Measurements from ENCODE around the gene DNAJB2.
"Not testable (repeated sequence)": the region's sequence is repeated elsewhere in the genome, so short reads cannot be mapped to it uniquely, and the experiment has no call there.

Gene DNAJB2

DNA sequence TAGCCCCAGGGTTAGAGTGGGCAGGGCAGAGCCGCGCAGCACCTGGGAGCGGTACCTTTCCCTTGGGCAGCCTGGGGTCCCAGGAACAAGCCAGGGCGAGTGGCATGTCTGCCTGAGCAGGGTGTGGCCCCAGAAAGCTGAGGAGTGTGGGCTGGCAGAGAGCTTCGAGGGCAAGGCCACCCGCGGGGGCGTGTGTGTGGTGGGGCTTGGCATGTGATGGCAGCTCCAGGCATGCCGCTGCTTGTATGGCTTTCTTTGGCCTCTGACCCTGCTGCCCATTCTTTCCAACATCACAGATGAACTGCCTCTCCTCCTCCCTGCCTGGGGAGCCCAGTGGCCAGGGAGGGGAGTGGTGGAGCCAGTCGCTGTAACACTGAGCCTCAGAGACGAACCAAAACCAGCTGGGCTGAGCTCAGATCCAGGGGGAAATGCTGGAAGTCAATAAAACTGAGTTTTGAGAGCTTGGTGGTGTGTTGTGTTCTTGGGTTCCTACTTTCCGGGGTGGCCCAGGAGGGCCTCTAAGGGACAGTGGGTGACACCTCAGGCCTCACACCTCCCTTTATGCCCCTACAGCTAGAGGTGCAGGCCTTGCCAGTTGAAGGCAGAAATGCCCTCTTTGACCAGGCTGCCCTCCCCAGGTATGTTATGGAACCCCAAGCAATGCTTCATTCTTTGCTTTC is 7.4 kb downstream of the DNAJB2 start:
- no peak for DNase-seq

DNA sequence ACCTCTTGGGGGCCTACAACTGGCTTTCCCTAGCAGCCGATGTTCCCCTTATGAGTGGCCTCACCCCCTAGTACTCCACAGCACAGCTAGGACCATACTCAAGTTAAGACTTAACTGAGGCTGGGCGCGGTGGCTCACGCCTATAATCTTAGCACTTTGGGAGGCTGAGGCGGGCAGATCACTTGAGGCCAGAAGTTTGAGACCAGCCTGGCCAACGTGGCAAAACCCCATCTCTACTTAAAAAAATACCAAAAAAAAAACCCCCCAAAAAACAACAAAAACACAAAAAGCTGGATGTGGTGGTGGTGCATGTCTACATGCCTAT is 7.9 kb downstream of the DNAJB2 start:
- DNase-seq: not testable (repeated sequence)

DNA sequence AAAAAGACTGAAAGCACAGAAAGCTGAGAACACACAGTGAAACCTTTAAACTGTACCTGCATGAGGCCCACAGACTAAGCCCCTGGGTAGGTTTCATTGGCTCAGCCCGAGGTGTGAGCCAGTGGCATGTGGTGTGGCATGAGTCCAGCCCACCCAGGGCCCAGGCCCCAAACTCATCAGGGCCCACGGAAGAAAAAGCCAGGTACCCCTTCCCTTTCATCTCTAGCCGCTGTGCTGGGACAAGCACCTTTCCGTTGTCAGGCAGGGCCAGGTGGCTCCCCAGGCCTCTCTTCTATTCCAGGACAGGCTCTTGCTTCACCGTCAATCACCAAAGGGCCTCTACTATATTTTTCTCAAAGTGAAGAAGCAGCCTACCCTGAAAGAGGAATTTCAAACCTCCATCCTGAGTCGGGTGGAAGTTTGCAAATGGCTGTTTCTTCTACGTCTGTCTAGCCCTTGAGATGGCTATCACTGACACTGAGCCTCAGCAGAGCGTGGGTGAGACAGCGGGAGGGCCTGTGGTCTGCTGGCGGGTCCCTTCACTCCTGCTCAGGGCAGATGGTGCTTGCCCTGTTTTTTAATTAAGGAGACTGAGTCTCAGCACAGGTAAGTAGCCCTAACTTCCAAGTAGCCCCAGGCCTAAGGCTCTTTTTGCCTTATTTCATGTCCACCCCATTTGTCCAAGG is 8.6 kb downstream of the DNAJB2 start:
- no peak for DNase-seq

DNA sequence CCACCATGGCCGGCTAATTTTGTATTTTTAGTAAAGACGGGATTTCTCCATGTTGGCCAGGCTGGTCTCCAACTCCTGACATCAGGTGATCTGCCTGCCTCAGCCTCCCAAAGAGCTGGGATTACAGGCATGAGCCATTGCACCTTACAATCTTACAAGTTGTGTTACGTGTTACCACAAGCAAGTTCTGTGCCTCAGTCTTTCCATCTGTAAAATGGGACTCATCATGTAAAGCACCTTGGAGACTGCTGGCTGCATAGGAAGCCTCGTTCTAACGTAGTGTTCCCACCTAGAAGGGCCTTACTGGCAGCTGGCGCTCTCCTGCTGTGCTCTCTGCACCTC is 10.0 kb downstream of the DNAJB2 start:
- DNase-seq: no peak

DNA sequence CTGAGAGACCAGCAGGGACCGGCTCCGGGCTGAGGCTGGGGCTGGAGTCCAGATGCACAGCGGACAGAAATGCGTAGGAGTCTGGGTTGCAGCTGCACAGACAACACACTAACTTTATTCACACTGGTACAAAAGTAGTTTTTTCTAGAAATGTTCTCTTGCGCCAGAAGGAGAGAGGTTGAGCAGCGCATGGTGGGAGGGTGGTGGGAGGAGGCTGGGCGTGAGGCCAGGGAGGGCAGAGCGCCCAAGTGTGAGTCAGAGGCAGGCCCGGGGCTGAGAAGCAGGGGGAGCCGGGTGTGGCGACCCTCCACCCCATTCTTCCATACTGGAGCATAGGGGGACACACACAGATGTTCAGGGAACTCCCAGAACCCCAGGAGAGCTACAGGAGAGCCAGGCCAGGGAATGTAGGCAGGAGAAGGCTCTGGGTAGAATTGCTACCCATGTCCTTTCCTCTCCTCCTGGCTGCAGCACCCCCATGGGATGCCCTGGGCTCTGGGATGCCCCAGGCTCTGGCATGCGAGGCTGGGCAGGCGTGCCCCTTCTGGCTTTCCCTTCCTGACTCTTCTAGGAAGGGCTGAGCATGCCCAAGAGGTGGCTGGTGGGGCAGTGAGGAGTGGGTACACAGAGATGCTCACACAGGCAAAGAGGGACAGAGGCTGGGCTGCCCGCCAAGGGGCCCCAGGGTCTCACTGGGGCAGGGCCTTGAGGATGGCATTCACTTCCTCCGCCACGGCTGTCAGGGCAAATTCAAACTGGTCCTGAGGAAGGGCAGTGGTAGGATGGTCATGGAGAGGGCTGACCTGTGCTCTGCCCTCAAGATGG is 10.6 kb downstream of the DNAJB2 start:
- DNase-seq: no peak

DNA sequence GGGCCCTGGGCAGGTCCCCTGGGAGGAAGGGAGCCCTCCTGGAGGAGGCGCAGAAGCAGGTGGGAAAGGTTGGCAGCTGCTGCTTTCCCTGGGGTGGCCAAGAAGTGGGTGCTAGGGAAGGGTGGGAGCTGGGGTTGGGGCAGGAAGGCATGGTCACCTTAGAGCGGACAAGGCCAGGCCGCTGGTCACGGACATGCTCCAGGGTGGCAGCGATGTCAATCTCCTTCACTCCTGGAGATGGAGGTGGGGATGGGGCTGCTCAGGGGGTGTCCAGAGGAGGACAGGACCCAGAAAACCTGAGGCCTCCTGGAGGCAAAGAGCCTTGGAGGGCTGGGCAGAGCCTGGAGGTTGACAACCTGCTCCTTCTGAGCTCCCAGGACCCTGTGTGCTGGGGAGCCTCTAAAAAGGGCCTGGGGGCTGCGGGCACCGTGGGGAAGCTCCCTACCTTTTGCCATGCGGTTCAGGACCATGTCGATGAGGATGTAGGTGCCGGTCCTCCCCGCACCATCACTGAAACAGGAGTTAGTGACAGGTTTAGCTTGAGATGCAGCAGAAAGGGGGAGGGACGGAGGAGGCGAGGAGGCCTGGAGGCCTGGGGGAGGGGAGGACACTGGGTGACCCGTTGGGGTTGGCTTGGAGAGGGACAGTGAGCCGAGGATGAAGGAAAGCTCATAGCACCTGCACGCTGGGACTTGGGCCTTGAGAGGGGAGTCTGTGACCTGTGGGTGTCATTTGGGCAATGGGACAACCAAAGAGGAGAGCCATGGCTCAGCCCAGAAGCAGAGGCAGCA is 11.4 kb downstream of the DNAJB2 start:
- no peak for DNase-seq

DNA sequence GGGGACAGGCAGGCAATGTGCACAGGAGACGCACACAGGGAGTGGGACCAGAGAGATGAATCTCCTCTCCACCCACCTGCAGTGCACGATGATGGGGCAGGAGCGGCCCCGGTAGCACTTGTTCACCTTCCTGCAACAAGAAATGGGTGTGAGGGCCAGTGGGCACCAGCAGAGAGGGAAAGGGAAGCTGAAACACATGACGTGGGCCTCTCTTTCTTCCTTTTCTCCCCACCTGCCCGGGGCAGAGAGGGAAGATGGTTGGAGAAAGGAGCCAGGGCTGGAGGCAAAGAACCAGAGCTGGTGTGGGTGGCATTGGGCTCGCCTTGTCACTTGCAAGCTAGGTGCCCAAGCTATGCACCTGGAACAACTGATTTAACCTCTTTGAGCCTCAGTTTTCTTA is 12.2 kb downstream of the DNAJB2 start:
- no peak for DNase-seq

DNA sequence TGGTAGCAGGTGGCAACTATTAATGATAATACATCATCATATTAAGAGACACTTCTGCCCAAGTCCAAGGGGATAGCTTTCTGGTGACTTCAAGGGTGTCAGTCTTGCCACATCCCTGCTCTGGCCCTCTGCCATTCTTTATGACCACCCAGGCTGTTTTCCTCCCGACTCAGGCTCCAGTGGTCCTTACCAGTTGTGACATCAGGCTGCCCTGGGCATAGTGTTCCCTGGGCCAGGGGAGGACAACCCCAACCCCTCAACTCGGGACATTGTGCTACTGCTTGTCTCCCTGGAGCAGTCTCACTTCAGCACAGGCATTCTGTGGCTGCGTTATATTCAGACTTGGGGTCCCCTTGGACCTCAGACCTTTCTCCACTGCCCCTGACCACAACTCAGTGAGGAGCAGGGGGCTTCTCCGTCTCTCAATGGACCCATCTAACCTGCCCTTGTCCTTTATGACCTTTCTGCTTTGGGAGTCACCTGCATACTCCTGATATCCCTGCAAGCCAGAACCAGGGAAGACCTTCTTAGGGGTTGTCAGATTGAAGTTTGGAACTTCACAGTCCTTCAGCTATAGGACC is 12.8 kb downstream of the DNAJB2 start:
- no peak for DNase-seq

DNA sequence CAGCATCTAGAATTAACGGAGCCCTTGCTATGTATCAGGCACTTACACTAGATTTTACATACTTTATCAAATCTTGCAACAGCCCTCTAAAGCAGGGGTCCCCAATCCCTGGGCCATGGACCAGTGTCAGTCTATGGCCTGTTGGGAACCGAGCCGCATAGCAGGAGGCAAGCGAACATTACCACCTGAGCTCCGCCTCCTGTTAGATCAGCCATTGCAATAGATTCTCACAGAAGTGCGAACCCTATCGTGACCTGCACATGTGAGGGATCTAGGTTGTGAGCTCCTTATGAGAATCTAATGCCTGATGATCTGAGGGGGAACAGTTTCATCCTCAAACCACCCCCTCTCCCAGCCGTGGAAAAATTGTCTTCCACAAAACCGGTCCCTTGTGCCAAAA is 13.4 kb downstream of the DNAJB2 start:
- no peak for DNase-seq

DNA sequence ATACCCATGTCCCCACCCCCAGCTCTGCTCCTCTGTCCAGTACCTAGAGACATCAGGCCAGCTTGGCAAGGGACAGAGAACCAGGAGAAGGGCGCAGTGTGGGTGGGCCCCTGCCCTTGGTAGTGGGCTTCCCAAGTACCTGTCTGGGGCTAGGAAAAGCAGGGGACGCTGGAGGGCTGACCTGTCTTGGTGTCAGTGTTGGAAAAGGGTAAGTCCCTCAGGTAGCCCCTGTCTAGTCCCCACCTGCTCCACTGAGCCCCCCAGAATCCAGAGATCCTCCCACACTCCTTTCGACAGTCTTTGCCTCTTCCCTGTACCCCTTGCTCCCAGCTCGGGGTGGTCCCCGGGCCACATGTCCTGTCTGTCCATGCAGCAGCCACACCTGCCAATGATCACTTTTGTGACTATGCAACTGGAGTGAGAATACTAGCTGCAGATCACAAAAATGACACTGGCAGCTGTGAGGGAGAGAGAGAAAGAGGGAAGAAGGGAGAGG is 14.6 kb downstream of the DNAJB2 start:
- DNase-seq: no peak

DNA sequence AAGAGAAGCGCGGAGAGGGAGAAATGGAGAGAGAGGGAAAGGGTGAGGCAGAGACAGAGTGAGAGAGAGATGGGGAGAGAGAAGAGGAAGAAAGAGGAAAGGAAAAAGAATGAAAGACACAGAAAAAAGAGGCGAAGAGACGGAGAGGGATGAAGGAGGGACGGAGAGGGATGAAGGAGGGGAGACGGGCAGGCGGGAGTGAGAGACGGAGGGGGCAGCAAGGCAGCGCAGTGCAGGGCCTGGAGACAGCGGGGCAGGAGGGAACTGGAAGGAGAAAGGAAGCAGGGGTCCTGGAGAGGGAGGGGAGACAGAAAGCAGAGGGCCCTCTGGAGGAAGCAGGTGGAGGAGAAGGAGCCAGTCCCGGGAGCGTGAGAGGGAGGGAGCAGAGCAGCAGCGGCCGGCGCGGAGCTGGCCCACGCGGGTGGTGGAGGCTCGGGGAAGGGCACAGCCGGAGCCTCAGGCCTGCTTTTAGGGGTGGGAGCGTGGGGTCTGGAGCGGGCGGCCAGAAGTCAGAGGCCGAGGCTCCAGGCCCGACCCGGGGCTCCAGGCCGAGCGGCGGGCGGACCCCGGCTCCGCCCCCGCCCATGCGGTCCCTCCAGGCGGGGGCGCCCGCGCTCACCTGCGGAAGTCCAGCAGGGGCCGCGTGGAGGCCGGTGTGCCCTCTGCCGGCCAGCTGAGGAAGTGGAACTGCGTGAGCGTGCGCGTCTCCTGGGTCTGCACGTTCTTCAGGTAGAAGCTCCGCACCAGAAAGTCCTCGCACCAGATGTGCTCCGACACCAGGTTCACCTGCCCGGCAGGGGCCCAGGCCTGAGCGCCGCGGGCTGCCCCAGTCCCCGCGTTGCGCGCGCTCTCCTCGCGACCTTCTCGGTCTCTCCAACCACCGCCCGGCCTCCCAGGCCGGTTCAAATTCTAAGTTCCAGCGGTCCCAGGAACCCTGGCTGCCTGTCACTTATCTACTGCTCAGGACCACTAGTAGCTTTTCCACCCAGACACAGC is 15.5 kb downstream of the DNAJB2 start:
- DNase-seq: peak; percentile 93

DNA sequence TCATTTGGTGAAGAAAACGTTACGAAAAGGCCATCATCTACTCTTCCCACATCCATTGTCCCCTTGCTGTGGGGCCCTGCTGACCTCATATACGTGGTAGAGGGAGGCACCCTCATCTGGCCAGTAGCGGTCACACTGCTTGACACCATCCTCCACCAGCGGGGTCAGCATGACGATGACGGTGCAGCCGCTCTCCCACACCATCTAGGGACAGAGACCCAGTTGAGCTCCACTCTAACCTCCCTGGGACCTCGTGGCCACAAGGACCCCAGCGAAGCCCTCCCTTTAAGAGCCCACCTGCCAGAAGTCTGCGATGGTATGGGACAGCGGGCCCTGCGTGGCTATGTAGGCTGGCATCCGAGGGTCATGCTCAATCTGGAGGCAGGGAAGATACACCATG is 17.0 kb downstream of the DNAJB2 start:
- DNase-seq: no peak

DNA sequence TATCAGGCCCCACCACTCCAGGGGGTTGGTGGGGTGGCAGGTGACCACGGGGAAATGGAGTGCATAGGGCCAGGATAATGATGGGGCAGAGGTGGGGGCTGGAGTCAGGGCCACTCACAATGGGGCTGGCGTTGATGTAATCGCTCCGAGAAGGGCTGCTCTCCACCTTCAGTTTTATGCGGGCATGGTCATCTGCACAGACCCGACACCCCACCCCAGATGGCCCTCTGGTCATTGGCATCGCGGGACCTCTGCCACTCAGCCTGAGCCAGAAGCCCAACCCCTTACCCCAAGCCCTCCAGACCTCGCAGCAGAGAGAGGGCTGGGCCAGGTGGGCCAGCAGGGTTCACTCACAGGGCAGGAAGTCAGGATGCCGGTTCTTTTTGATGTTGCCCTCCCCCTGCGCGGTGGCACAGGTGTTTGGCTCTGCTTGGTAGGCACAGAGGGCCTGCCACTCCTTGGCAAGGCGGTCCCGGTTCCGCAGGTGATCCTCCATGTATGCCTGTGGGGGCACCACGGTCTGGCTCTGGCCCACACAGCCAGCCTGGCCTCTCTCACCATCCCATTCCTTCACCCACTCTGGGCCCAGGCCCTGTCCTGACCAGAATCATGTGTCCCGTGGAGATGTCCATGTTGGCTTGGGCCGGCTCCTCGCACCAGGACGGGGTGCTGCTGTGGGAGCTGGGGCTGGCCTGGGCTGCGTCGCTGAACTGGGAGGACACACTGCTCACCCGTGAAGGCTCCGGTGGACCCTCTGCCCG is 17.6 kb downstream of the DNAJB2 start:
- no peak for DNase-seq

DNA sequence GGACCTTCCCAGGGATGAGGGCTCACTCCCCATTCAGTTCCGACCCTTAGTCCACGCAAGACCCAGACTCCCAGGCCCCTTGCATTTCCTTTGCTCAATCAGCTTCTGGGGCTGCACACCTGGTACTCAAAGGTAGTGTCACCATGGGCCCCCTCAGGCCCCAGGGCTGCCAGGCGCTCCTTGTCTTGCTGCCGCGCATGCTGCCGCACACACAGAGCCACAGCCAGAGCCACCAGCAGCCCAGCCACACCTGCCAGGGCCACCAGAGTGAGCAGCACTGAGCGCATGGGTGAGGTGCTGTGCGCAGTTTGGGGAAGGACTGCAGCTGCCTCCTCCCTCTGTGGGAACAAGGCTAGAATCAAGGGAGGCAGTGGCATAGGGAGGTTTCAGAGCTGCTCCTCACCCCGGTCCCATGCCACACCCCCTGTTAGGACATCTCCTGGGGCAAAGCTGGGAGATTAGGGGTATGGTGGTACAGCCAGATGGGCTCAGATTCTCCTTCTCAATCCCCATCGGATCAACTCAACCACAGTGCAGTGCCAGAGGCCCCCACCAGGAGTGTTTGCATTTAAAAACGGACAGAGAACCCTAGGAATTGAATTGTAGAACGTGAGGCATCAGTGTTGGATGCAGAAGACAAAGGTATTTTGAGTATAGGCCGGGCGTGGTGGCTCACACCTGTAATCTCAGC is 18.7 kb downstream of the DNAJB2 start:
- no peak for DNase-seq

DNA sequence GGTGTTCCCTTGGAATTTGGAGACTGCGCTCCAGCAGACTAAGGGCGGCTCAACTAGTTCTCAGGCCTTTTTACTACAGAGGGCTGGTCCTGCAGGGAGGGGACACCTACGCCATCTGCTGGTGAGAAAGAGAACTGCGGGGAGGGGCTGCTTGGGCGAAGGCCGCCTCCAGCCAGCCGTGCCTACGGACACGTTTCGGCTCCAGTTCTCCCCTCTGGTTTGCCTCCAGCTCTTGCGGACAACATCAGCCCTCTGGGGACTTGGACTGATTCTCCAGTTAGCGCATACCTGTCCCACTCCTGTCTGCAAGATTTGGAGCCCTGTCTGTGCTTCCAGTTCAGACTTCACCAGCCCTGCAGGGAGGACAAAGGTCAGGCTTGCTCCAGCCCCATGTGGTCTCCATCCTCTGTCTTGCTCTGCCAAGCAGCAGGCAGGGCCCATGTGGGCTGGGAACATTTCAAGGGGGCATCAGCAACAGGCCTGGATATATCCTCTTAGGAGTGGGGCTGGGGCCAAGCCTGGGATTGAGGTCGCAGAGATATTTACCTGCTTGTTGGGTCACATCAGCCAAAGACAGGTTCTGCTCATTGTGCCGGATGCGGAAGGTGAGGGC is 19.7 kb downstream of the DNAJB2 start:
- DNase-seq: peak; percentile 88

DNA sequence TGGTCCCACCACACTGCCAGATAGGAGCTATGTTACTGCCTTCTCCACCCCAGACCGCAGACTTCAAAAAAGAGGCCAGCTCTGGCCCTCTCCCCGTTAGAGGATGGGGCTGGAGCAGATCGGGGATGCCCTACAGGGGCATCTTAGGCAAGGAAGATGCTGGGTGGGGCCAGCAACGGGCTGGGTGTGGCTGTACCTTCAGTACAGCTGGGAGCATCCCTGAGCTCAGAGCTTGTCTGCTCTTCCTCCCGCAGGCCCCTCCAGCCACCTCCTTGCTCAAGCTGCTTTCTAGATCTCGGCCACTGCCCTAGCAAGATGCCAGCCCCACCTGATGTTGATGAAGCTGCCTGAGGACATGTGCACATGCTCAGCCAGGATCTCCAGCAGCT is 20.2 kb downstream of the DNAJB2 start:
- DNase-seq: no peak

DNA sequence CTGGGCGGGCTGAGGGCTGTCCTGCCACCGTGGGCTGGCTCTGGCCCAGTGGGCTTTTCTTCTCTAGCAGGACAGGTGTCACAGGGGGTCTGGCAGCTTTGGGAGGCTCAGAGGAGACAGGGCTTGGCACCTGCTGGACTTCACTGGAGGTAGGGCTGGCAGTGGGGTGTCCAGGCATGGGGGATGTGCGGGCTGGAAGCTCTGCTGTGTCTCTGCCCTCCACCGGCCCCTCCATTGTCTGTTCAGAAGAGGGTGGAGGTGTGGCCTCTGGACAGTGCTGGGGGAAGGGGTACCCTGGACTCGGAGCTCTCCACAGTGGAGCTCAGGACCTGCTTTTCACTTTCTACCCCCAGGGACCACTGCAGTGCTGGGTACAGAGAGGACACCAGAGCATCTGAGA is 20.9 kb downstream of the DNAJB2 start:
- DNase-seq: no peak

DNA sequence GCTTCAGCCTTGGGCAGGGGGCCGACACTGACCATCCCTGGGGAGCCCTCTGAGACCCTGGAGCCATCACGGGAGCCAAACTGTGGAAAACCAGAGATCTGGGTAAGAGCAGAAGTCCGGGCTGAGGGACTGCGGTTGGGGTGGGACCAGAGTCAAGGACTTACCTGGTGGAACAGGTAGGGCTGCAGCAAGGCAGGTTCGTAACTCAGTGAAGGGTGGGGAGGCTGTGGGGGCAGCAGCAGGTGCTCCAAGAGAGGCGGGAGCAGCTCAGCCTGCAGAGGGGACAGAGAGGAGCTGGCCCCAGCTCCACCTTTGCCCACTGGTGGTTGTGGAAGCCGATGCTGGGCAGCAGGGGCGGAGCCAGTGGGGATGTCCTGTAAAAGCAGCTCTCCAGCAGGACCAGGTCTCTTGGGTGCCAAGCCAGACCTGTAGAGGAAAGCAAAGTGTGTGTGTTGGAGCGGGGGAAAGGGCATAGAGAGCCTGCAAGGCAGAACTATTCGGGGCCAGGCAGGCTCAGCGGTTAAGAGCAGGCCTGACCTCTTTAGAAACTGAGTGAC is 23.3 kb downstream of the DNAJB2 start:
- DNase-seq: no peak

DNA sequence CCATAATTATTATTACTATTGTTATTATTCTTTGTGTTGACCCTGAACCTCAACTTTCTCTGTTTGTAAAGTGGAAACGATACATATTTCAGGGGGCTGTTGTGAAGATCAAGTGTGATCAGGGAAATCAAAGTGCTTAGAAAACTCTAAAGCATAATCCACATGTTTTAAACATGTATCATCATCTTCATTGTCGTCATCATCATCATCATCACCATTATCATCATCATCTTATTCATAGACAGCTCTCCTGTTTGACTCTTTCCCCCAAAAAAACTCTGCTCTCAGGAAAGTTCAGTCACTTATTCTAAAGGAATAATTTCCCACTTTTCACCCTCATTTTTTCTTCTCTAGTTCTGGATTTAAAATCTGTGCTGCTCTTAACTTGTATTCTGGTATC is 25.1 kb downstream of the DNAJB2 start:
- no peak for DNase-seq
